K562 (cell line): ENCODE results near the gene BCL3. TPM values are rescaled to one million over a fixed set of nuclear protein-coding genes. Genes with fewer than 3 reads are reported as not detected.
A peak's percentile ranks its signal among the peaks of the same experiment; 100 is the strongest.

ENCODE experiments used
- HNRNPL ChIP-seq: fragments of 200-400 bp; formaldehyde crosslinking; IDR thresholded peaks from 2 replicates; pipeline ENCODE4 v1.6.1; 2017; ENCODE audit warnings: low read depth, mild to moderate bottlenecking, low read length
- HNRNPLL ChIP-seq: fragments of 200-400 bp; formaldehyde crosslinking; IDR thresholded peaks from 2 replicates; pipeline ENCODE4 v1.6.1; 2017; ENCODE audit warnings: low read length, low read depth, mild to moderate bottlenecking; ENCODE audit not compliant: poor library complexity, severe bottlenecking
- IRF1 ChIP-seq: sonication (generic); formaldehyde crosslinking; IDR thresholded peaks from 2 replicates; pipeline ENCODE4 v1.8.0; 2022; ENCODE audit warnings: missing genetic modification reagents, mild to moderate bottlenecking, borderline replicate concordance
- LCOR ChIP-seq: sonication (generic); formaldehyde crosslinking; IDR thresholded peaks from 2 replicates; pipeline ENCODE4 v1.8.0; 2022; ENCODE audit warnings: mild to moderate bottlenecking, missing genetic modification reagents
- MGA ChIP-seq: fragments of 450-650 bp; IDR thresholded peaks from 2 replicates; pipeline ENCODE4 v1.6.1; 2016; ENCODE audit warnings: mild to moderate bottlenecking, moderate library complexity
- MTA1 ChIP-seq: fragments of 450-650 bp; IDR thresholded peaks from 2 replicates; pipeline ENCODE4 v1.6.1; 2017; ENCODE audit warnings: borderline replicate concordance
- NCOR1 ChIP-seq: fragments of 450-650 bp; IDR thresholded peaks from 2 replicates; pipeline ENCODE4 v1.6.1; 2016; ENCODE audit warnings: mild to moderate bottlenecking, moderate library complexity
- NFYB ChIP-seq: IDR thresholded peaks from 2 replicates; pipeline ENCODE4 v1.6.1; 2011; ENCODE audit warnings: mild to moderate bottlenecking, moderate library complexity; ENCODE audit not compliant: insufficient read length; ENCODE audit errors: extremely low read depth
- RB1 ChIP-seq: fragments of 450-650 bp; IDR thresholded peaks from 2 replicates; pipeline ENCODE4 v1.6.1; 2017; ENCODE audit warnings: low read depth, mild to moderate bottlenecking
- SREBF1 ChIP-seq: fragments of 150-350 bp; IDR thresholded peaks from 2 replicates; pipeline ENCODE4 v1.6.1; 2014; ENCODE audit warnings: antibody characterized with exemption, low read depth, low read length, borderline replicate concordance
- STAT5B ChIP-seq: fragments of 250-450 bp; sonication (Bioruptor Pico); IDR thresholded peaks from 2 replicates; pipeline ENCODE4 v1.8.0; 2021; ENCODE audit warnings: mild to moderate bottlenecking, inconsistent platforms
- TRIM24 ChIP-seq, 2 experiments: fragments of 450-650 bp; IDR thresholded peaks; 2 replicates each; pipeline ENCODE4 v1.6.1; 2016
- VEZF1 ChIP-seq: fragments of 200-800 bp; sonication (Bioruptor generic); IDR thresholded peaks from 2 replicates; pipeline ENCODE4 v1.6.1; 2017; ENCODE audit warnings: missing genetic modification characterization, missing compliant biosample characterization
- ZBED1 ChIP-seq: IDR thresholded peaks from 2 replicates; pipeline ENCODE4 v1.6.1; 2014
- ZFX ChIP-seq: sonication (generic); formaldehyde crosslinking; IDR thresholded peaks from 2 replicates; pipeline ENCODE4 v1.8.0; 2022; ENCODE audit warnings: mild to moderate bottlenecking, missing genetic modification reagents, moderate library complexity
- ZNF431 ChIP-seq: sonication (generic); formaldehyde crosslinking; IDR thresholded peaks from 2 replicates; pipeline ENCODE4 v1.8.0; 2022; ENCODE audit warnings: mild to moderate bottlenecking, missing genetic modification reagents
- polyA plus RNA-seq, 8 experiments: library from polyadenylated mRNA; depleted of rRNA in 4 of 8; stranded (reverse) in 5 of 8; unstranded in 3 of 8; fragments of >200 nt; fragmentation: Nextera tagmentation in 2 of 8; fragmentation: Illumina TruSeq in 1 of 8; extraction: Ambion mirVana in 2 of 8; extraction: Trizol in 1 of 8; gene quantifications; 2 replicates each; pipeline versions ENCODE4 v1.2.1 to v1.2.3, GENCODE V29; 2011 to 2014; ENCODE audit warnings: inconsistent platforms in 1 of 8, missing spikeins in 1 of 8
- total RNA-seq, 7 experiments: library from RNA; depleted of rRNA in 6 of 7; stranded (reverse); fragments of >200 nt in 6 of 7; fragmentation: Illumina TruSeq in 2 of 7; extraction: Trizol in 2 of 7; gene quantifications; 2 replicates each; pipeline versions ENCODE4 v1.2.1 to v1.2.3, GENCODE V29; 2011 to 2021; ENCODE audit warnings: low replicate concordance in 1 of 7

The BCL3 gene
- total and polyA plus RNA-seq, 9 of the 15 experiments (the other 6 are each of a cell fraction or from before 2014, with no cell fraction given) = 0.03 to 2.4 (median 0.50) TPM; not detected in 1

- 0 out of 2 replicates have a peak, but pooled peaks have one; percentile 30 for TF ChIP-seq MGA
- peak; percentile 64 for TF ChIP-seq ZFX (CRISPR knock-in tag)
- no peak for TF ChIP-seq LCOR (CRISPR knock-in tag)
- no peak for TF ChIP-seq ZBED1
- TF ChIP-seq IRF1 (CRISPR knock-in tag) = no peak
- TF ChIP-seq RB1 = no peak
- TF ChIP-seq VEZF1 (CRISPR knock-in tag) = peak; percentile 92
- TF ChIP-seq NCOR1 = 0 out of 2 replicates have a peak, but pooled peaks have one; percentile 31
- no peak for TF ChIP-seq SREBF1
- TF ChIP-seq HNRNPLL = no peak
- no peak for TF ChIP-seq STAT5B (CRISPR knock-in tag)
- no peak for TF ChIP-seq ZNF431 (CRISPR knock-in tag)
- TF ChIP-seq HNRNPL = 0 out of 2 replicates have a peak, but pooled peaks have one; percentile 50
- peak; percentile 53 to 70; a peak in 3 of 4 replicates for TF ChIP-seq TRIM24 (IDR thresholded peaks at IDR 0.05)
- 0 out of 2 replicates have a peak, but pooled peaks have one; percentile 38 for TF ChIP-seq MTA1
- no peak for TF ChIP-seq NFYB
These were observed 6.6 kb upstream of the BCL3 start (continued) for GRCh38 chr19:44741841-44742329.
